ENCODE data around the gene TMEM252. TPM values are rescaled to one million over a fixed set of nuclear protein-coding genes. Genes with fewer than 3 reads are reported as not detected.

TMEM252 gene
- polyA plus RNA-seq, 1 donor = 2.4 TPM

Other genes starting within 250 kb of the TMEM252 start
- gene FOXD4L3, start 238.0 kb downstream of the TMEM252 start, polyA plus RNA-seq = 0.12 TPM
- 26.4 TPM for gene PGM5, start 184.3 kb downstream of the TMEM252 start, polyA plus RNA-seq
- 57.9 TPM for gene PIP5K1B, start 164.4 kb upstream of the TMEM252 start, polyA plus RNA-seq